GM13976 (cell line): ENCODE results near the gene TMOD2.

Experiments
- DNase-seq: peaks from one replicate; pipeline ENCODE4 v3.0.0; 2012; ENCODE audit warnings: low spot score
- in situ Hi-C: fragments of 300-500 bp; cut with MboI; formaldehyde crosslinking; loops from one replicate; pipeline ENCODE4 v1.12.0; 2022; ENCODE audit warnings: low sequenced_read_pairs, mixed read lengths, inconsistent platforms; ENCODE audit not compliant: unreplicated experiment
- TF ChIP-seq, protein P1 (sequence below): IDR thresholded peaks from 2 replicates; pipeline ENCODE4 v1.5.1; 2012; ENCODE audit warnings: borderline replicate concordance, mild to moderate bottlenecking; ENCODE audit not compliant: insufficient read depth; ENCODE audit errors: extremely low read depth, missing control alignments, control extremely low read depth

TMOD2 gene

DNA sequence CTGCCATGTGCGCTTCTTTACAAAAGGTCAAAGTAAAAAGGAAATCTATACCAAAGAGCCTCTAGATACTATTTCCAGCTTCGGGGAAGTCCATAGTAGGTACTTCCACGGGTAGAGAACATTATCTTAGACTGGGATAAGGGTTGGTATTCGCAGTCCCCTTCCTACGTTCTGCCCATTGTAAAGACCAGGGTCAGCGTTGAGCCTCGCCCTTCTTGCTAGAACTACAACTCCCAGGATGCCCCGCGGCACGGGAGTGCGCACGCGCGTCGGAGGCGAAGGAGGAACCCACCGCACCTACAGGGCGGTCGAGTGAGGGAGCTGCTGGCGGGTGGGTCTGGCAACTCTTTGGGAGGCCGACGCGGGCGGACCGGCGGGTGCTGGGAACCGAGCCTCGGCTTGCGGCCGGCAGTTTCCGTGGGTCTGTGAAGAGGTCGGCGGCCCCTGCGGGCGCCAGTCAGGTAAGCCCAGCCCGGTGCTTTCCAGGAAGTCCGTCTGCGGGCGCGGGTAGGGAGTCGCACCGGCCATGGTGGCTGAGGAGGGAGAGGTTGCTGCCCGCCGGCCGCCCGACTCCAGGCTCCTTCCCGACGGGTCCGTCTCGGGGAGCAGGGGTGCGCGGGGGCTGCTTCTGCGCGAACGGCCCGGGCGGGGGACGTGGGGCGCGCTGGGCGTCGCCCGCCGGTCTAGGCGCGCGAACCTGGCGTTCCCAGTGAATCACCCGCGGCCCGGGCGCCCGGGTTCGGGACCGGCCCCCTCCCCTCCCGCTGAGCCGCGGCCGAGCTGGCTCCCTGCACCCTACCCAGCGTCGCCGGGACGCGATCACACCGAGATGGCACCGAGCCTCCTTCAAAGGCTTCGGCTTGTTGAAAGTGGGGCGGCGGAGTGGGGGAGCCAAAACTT is 78.2 kb downstream of the TMOD2 start, which contains the start of gene TMOD3:
Gene TMOD3, plus strand, starts transcription at position 278 of the 900 bp plus-strand sequence. CDS start 33,232 bp downstream, outside the sequence.
- TF ChIP-seq, protein P1, sequence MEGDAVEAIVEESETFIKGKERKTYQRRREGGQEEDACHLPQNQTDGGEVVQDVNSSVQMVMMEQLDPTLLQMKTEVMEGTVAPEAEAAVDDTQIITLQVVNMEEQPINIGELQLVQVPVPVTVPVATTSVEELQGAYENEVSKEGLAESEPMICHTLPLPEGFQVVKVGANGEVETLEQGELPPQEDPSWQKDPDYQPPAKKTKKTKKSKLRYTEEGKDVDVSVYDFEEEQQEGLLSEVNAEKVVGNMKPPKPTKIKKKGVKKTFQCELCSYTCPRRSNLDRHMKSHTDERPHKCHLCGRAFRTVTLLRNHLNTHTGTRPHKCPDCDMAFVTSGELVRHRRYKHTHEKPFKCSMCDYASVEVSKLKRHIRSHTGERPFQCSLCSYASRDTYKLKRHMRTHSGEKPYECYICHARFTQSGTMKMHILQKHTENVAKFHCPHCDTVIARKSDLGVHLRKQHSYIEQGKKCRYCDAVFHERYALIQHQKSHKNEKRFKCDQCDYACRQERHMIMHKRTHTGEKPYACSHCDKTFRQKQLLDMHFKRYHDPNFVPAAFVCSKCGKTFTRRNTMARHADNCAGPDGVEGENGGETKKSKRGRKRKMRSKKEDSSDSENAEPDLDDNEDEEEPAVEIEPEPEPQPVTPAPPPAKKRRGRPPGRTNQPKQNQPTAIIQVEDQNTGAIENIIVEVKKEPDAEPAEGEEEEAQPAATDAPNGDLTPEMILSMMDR, result no peak
- peak; percentile 96 for DNase-seq
- in situ Hi-C loops, result no loop called here

DNA sequence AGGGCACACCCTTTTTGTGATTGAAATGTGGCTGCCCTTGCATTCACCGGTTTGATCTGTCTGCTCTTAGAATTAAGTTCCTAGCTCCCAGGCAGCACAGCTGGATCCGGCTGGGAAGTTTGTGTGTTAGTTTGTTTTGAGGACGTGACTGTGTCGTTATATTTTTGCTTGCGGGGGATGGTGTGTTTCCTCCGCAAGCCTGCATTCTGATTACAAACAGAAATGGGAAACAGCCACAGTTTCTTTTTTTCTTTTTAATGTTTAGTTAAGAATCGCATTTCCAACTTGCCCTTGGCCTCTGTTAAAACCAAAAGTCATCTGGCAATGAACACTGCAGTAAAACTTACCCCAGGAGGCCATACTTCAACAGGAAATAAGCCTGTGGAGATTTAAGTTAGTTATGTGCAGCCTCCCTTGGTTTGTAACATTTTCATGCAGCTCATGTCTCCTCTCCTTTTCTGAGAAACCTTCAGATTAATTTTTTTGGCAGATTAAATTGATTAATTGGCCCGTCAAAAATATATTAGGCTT is 78.9 kb downstream of the TMOD2 start:
- TF ChIP-seq, protein P1, result no peak
- no peak for DNase-seq
- in situ Hi-C loops, result no loop called here

DNA sequence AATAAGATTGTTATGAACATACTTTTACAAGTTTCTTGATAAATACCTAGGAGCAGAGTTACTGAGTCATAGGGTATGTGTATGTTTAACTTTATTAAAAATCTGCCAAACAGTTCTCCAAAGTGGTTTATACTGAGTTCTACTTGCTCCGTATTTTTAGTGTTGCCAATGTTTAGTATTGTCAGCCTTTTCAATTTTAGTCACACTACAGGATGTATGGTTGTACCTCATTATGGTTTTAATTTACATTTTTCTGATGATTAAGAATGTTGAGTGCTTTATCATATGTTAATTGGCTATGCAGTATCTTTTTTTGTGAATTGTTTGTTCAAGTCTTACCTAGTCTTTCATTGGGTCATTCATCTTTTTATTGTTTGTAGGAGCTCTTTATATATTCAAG is 82.4 kb downstream of the TMOD2 start:
- no peak for DNase-seq
- TF ChIP-seq, protein P1, result no peak
- in situ Hi-C loops, result no loop called here

DNA sequence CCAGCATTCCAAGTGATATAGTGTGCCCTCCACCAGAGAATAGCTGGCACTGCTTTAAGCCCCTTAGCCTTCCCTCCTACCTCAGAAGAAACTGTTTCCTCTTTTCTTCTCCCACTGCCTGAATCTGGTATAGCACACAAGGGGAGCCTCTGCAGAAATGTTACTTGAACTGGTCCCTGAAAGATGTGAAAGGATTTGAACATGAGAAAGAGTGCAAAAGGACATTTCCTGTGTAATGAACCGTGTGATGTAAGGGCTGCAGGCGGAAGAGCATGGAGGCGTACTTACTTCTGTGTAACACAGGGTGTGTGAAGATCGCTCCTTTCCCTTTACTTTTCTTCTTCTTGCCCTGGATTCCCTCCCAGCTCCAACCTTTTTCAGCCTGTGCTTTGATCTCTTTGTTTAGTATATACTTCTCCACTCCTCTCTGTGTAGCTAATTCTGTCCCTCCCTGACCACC is 86.4 kb downstream of the TMOD2 start:
- TF ChIP-seq, protein P1, result no peak
- in situ Hi-C loops, result no loop called here

DNA sequence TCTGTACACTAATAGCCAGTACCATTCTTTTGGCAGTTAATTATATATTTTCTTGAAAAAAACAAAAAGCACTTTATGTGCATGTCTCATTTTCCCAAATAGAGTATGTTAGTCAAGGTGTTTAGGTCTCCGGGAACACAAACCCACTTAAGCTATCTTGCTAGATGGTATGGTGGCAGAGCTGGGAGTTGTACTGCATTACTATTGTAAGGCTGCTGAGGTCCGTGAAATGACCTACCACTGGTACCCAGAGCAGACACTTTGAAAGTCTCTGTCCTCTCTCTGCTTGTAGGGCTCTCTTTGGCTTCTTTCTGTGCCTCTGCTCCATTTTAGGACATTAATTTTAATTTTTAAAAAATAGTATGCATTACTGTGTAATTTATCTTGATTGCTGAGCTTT is 86.9 kb downstream of the TMOD2 start:
- TF ChIP-seq, protein P1, result no peak
- in situ Hi-C loops, result no loop called here
- no peak for DNase-seq

More for the DNA sequence above, 86.4 kb downstream of the TMOD2 start:
- DNase-seq, result peak; percentile 20

DNA sequence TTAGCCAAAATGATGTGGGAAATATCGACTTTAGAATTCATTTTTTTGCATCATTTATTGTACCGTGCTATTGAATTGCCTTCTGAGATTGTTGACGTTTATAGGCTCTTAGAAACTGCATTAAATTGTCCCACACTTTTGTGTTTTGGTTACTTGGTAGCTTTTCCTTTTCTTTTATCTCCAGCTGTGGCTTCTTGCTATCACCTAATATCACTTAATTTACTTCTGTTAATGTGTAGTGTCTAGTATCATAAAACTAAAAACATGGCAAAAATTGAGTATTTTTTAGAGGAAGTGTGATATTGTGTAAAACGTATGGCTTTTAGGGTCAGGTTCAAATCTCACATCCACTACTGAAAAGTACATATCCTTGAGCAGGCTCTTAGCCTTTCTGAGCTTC is 89.3 kb downstream of the TMOD2 start:
- no peak for DNase-seq
- TF ChIP-seq, protein P1, result no peak
- in situ Hi-C loops, result no loop called here
